SK-N-SH treated with all-trans-retinoic acid at 6 μM for 48 hours (cell line): ENCODE data around the gene CMTR2.

ENCODE experiments used
- CREB5 ChIP-seq: fragments of 250-450 bp; sonication (Bioruptor Pico); IDR thresholded peaks from 2 replicates; pipeline ENCODE4 v1.5.1; 2020; ENCODE audit warnings: low read depth, mild to moderate bottlenecking, moderate library complexity
- ISL1 ChIP-seq: fragments of 250-450 bp; sonication (Bioruptor Pico); IDR thresholded peaks from 2 replicates; pipeline ENCODE4 v2.1.2; 2022; ENCODE audit warnings: mild to moderate bottlenecking, moderate library complexity
- PPARA ChIP-seq: fragments of 250-450 bp; sonication (Bioruptor Pico); IDR thresholded peaks from 2 replicates; pipeline ENCODE4 v1.5.0; 2020; ENCODE audit warnings: mild to moderate bottlenecking, borderline replicate concordance
- RARB ChIP-seq: fragments of 250-450 bp; sonication (Bioruptor Pico); IDR thresholded peaks from 2 replicates; pipeline ENCODE4 v1.8.0; 2021; ENCODE audit warnings: mild to moderate bottlenecking, moderate library complexity
- SNAI2 ChIP-seq: fragments of 250-450 bp; sonication (Bioruptor Pico); IDR thresholded peaks from 2 replicates; pipeline ENCODE4 v1.5.0; 2020; ENCODE audit warnings: mild to moderate bottlenecking, moderate library complexity
- TCF4 ChIP-seq: fragments of 250-450 bp; sonication (Bioruptor Pico); IDR thresholded peaks from 2 replicates; pipeline ENCODE4 v1.8.0; 2021; ENCODE audit warnings: mild to moderate bottlenecking, moderate library complexity, borderline replicate concordance
- TOX ChIP-seq: fragments of 250-450 bp; sonication (Bioruptor Pico); IDR thresholded peaks from 2 replicates; pipeline ENCODE4 v1.8.0; 2021; ENCODE audit warnings: mild to moderate bottlenecking, moderate library complexity, borderline replicate concordance
- ZC3H10 ChIP-seq: fragments of 250-450 bp; sonication (Bioruptor Pico); IDR thresholded peaks from 2 replicates; pipeline ENCODE4 v1.5.1; 2021; ENCODE audit warnings: mild to moderate bottlenecking, moderate library complexity
- ZFP3 ChIP-seq: fragments of 250-450 bp; sonication (Bioruptor Pico); IDR thresholded peaks from 2 replicates; pipeline ENCODE4 v1.5.0; 2020; ENCODE audit warnings: mild to moderate bottlenecking, moderate library complexity
- ZFP30 ChIP-seq: fragments of 450-650 bp; formaldehyde crosslinking; IDR thresholded peaks from 2 replicates; pipeline ENCODE4 v1.5.0; 2022; ENCODE audit warnings: mild to moderate bottlenecking, moderate library complexity
- ZNF70 ChIP-seq: fragments of 450-650 bp; formaldehyde crosslinking; IDR thresholded peaks from 2 replicates; pipeline ENCODE4 v1.5.0; 2020; ENCODE audit warnings: mild to moderate bottlenecking, moderate library complexity
- TF ChIP-seq, protein P1 (sequence below): fragments of 250-450 bp; sonication (Bioruptor Pico); IDR thresholded peaks from 2 replicates; pipeline ENCODE4 v1.8.0; 2020; ENCODE audit warnings: mild to moderate bottlenecking, moderate library complexity, borderline replicate concordance

DNA sequence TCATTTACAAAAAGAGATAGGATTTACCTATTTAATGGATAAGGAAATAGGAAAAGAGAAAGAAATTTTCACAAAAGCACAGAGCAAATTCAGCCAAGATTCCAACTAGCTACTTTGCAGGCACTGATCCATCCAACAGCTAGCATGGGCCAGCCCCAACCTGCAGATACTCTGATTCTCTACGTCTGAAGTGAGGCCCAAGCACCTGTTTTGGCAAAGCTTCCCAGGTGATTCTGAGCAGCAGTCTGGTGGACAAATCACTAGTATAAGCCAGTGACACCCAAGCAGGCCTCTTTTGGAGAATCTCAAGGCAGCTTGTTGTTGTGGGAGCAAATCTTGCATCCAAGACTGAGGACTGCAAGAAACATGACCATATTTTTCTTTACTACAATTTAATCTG is 48.4 kb upstream of the CMTR2 start:
- no peak for TF ChIP-seq TCF4 (CRISPR knock-in tag)
- TF ChIP-seq ISL1 (CRISPR knock-in tag): no peak
- no peak for TF ChIP-seq ZFP3 (CRISPR knock-in tag)
- TF ChIP-seq ZC3H10 (CRISPR knock-in tag): no peak
- TF ChIP-seq, protein P1, sequence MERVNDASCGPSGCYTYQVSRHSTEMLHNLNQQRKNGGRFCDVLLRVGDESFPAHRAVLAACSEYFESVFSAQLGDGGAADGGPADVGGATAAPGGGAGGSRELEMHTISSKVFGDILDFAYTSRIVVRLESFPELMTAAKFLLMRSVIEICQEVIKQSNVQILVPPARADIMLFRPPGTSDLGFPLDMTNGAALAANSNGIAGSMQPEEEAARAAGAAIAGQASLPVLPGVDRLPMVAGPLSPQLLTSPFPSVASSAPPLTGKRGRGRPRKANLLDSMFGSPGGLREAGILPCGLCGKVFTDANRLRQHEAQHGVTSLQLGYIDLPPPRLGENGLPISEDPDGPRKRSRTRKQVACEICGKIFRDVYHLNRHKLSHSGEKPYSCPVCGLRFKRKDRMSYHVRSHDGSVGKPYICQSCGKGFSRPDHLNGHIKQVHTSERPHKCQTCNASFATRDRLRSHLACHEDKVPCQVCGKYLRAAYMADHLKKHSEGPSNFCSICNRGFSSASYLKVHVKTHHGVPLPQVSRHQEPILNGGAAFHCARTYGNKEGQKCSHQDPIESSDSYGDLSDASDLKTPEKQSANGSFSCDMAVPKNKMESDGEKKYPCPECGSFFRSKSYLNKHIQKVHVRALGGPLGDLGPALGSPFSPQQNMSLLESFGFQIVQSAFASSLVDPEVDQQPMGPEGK (CRISPR knock-in tag): no peak
- TF ChIP-seq RARB: no peak
- no peak for TF ChIP-seq ZNF70 (CRISPR knock-in tag)
- no peak for TF ChIP-seq PPARA (CRISPR knock-in tag)
- TF ChIP-seq CREB5 (CRISPR knock-in tag): no peak
- no peak for TF ChIP-seq TOX
- no peak for TF ChIP-seq ZFP30 (CRISPR knock-in tag)
- TF ChIP-seq SNAI2: no peak
